Fibroblast of skin of right biceps (primary cell): ENCODE results near the gene GSC2.

Experiments
- DNase-seq: peaks from one replicate; pipeline ENCODE4 v3.0.0-alpha.2; 2013

GSC2 gene

GRCh38 chr22:19149991-19150390, at the start of gene GSC2:
Gene GSC2, minus strand, starts transcription at chr22:19150292. Its CDS starts 9 bp downstream, at chr22:19150283.
- no peak for DNase-seq

GRCh38 chr22:19199479-19199878, 49.4 kb upstream of the GSC2 start:
- DNase-seq: no peak

- no peak for DNase-seq
Observed at GRCh38 chr22:19197997-19198865, 48.1 kb upstream of the GSC2 start.

GRCh38 chr22:19196841-19197612, 46.9 kb upstream of the GSC2 start:
- DNase-seq: no peak

GRCh38 chr22:19195796-19196731, 46.0 kb upstream of the GSC2 start:
- no peak for DNase-seq

- no peak for DNase-seq
Observed at GRCh38 chr22:19194766-19195536, 44.9 kb upstream of the GSC2 start.

GRCh38 chr22:19193879-19194278, 43.8 kb upstream of the GSC2 start:
- no peak for DNase-seq

- DNase-seq: peak; percentile 18
Observed at GRCh38 chr22:19187716-19188563, 37.8 kb upstream of the GSC2 start.

- DNase-seq: no peak
Observed at GRCh38 chr22:19184276-19184997, 34.3 kb upstream of the GSC2 start.

- no peak for DNase-seq
Observed at GRCh38 chr22:19183216-19183615, 33.1 kb upstream of the GSC2 start.

GRCh38 chr22:19182472-19183157, 32.5 kb upstream of the GSC2 start:
- DNase-seq: no peak

- DNase-seq: no peak
Observed at GRCh38 chr22:19181786-19182471, 31.8 kb upstream of the GSC2 start.

- no peak for DNase-seq
Observed at GRCh38 chr22:19180740-19181410, 30.8 kb upstream of the GSC2 start.

- no peak for DNase-seq
Observed at GRCh38 chr22:19180234-19180633, 30.1 kb upstream of the GSC2 start.

GRCh38 chr22:19179497-19180048, 29.5 kb upstream of the GSC2 start:
- DNase-seq: peak; percentile 76

- peak; percentile 88 for DNase-seq
Observed at GRCh38 chr22:19178657-19179496, 28.8 kb upstream of the GSC2 start, which contains the start of gene SLC25A1. Gene SLC25A1, minus strand, starts transcription at chr22:19178736. Its CDS starts 63 bp downstream, at chr22:19178673.

- DNase-seq: no peak
Observed at GRCh38 chr22:19178065-19178656, 28.1 kb upstream of the GSC2 start.
